ENCODE measurements around the gene LRRC66. TPM values are rescaled to one million over a fixed set of nuclear protein-coding genes. Genes with fewer than 3 reads are reported as not detected.

LRRC66 gene
- total and polyA plus RNA-seq, 4 donors: 0.05 to 0.25 TPM; not detected in 2

- no peaks in the 10 kb centered on the region for H3K9me3 ChIP-seq (ENCODE audit: control insufficient read depth in 4 of 4, low read length in 3 of 4)
- no peak overlapping the region for H3K4me3 ChIP-seq (ENCODE audit: low read depth in 1 of 3, low read length in 3 of 3)
- DNase-seq (ENCODE audit: low spot score): no peak
- TF ChIP-seq YY1 (IDR thresholded peaks at IDR 0.05) (no peak), EGR1 (IDR thresholded peaks at IDR 0.05; ENCODE audit: low read depth in 2 of 2) (no peak)
- H3K36me3 ChIP-seq (ENCODE audit: control insufficient read depth in 4 of 4, insufficient read depth in 3 of 4, low read depth in 1 of 4, low read length in 3 of 4): peaks cover 0 to 1% (median 0%) of the 10 kb centered on the region in 4 donors
- WGBS: 93% methylated on average over 4 of the region's 4 CpGs
- no peaks in the 10 kb centered on the region for H3K4me1 ChIP-seq (ENCODE audit: control insufficient read depth in 4 of 4, insufficient read depth in 4 of 4, low read length in 3 of 4)
- H3K27ac ChIP-seq (ENCODE audit: low read depth in 1 of 2, low read length in 2 of 2): no peak overlapping the region
- no peaks in the 10 kb centered on the region for H3K27me3 ChIP-seq (ENCODE audit: control insufficient read depth in 4 of 4, insufficient read depth in 4 of 4, low read length in 3 of 4)
- H3K9ac ChIP-seq (ENCODE audit: low read depth in 1 of 2, low read length in 2 of 2): no peak overlapping the region
Observed at GRCh38 chr4:52006887-52007286, 13.3 kb downstream of the LRRC66 start.

- H3K36me3 ChIP-seq (ENCODE audit: control insufficient read depth in 4 of 4, insufficient read depth in 3 of 4, low read depth in 1 of 4, low read length in 3 of 4): peaks cover 0 to 1% (median 0%) of the 10 kb centered on the region in 4 donors
- H3K27ac ChIP-seq (ENCODE audit: low read depth in 1 of 2, low read length in 2 of 2): no peak overlapping the region
- no peak overlapping the region for H3K9ac ChIP-seq (ENCODE audit: low read depth in 1 of 2, low read length in 2 of 2)
- H3K9me3 ChIP-seq (ENCODE audit: control insufficient read depth in 4 of 4, low read length in 3 of 4): no peaks in the 10 kb centered on the region
- no peaks in the 10 kb centered on the region for H3K4me1 ChIP-seq (ENCODE audit: control insufficient read depth in 4 of 4, insufficient read depth in 4 of 4, low read length in 3 of 4)
- WGBS: 96% methylated on average over 1 of the region's 2 CpGs
- no peak overlapping the region for H3K4me3 ChIP-seq (ENCODE audit: low read depth in 1 of 3, low read length in 3 of 3)
- H3K27me3 ChIP-seq (ENCODE audit: control insufficient read depth in 4 of 4, insufficient read depth in 4 of 4, low read length in 3 of 4): no peaks in the 10 kb centered on the region
- DNase-seq (ENCODE audit: low spot score): no peak
- no peak for TF ChIP-seq FOXA1 (IDR thresholded peaks at IDR 0.05)
Observed at GRCh38 chr4:52005604-52006273, 14.4 kb downstream of the LRRC66 start.

GRCh38 chr4:52004414-52004813 lies 15.7 kb downstream of the LRRC66 start:
- Histone ChIP-seq H3K4me1 (ENCODE audit: control insufficient read depth in 4 of 4, insufficient read depth in 4 of 4, low read length in 3 of 4) (no peaks in the 10 kb centered on the region), H3K27ac (ENCODE audit: low read depth in 1 of 2, low read length in 2 of 2) (no peak overlapping the region), H3K36me3 (ENCODE audit: control insufficient read depth in 4 of 4, insufficient read depth in 3 of 4, low read depth in 1 of 4, low read length in 3 of 4) (peaks cover 0 to 1% (median 0%) of the 10 kb centered on the region in 4 donors), H3K27me3 (ENCODE audit: control insufficient read depth in 4 of 4, insufficient read depth in 4 of 4, low read length in 3 of 4) (no peaks in the 10 kb centered on the region), H3K9me3 (ENCODE audit: control insufficient read depth in 4 of 4, low read length in 3 of 4) (no peaks in the 10 kb centered on the region), H3K4me3 (ENCODE audit: low read depth in 1 of 3, low read length in 3 of 3) (no peak overlapping the region), H3K9ac (ENCODE audit: low read depth in 1 of 2, low read length in 2 of 2) (no peak overlapping the region)
- TF ChIP-seq EGR1 (IDR thresholded peaks at IDR 0.05; ENCODE audit: low read depth in 2 of 2) (no peak), TAF1 (conservative IDR thresholded peaks at IDR 0.05) (no peak), GABPA (IDR thresholded peaks at IDR 0.05 in 1 of 2, conservative IDR thresholded peaks at IDR 0.05 in 1 of 2) (no peak), FOXA2 (IDR thresholded peaks at IDR 0.05) (no peak), ATF3 (IDR thresholded peaks at IDR 0.05) (no peak)
- no peak for DNase-seq (ENCODE audit: low spot score)

GRCh38 chr4:52001616-52002015 lies 18.5 kb downstream of the LRRC66 start:
- no peaks in the 10 kb centered on the region for H3K27me3 ChIP-seq (ENCODE audit: control insufficient read depth in 4 of 4, insufficient read depth in 4 of 4, low read length in 3 of 4)
- H3K9ac ChIP-seq (ENCODE audit: low read depth in 1 of 2, low read length in 2 of 2): no peak overlapping the region
- WGBS: 92% methylated on average over 2 of the region's 2 CpGs
- DNase-seq (ENCODE audit: low spot score): no peak
- H3K4me1 ChIP-seq (ENCODE audit: control insufficient read depth in 4 of 4, insufficient read depth in 4 of 4, low read length in 3 of 4): peaks cover 0 to 14% (median 8%) of the 10 kb centered on the region in 4 donors
- H3K27ac ChIP-seq (ENCODE audit: low read depth in 1 of 2, low read length in 2 of 2): no peak overlapping the region
- H3K36me3 ChIP-seq (ENCODE audit: control insufficient read depth in 4 of 4, insufficient read depth in 3 of 4, low read depth in 1 of 4, low read length in 3 of 4): peaks cover 0 to 1% (median 0%) of the 10 kb centered on the region in 4 donors
- H3K9me3 ChIP-seq (ENCODE audit: control insufficient read depth in 4 of 4, low read length in 3 of 4): no peaks in the 10 kb centered on the region
- no peak overlapping the region for H3K4me3 ChIP-seq (ENCODE audit: low read depth in 1 of 3, low read length in 3 of 3)
- TF ChIP-seq NR2F2 (IDR thresholded peaks at IDR 0.05): no peak
- no peak for TF ChIP-seq HNF4A (conservative IDR thresholded peaks at IDR 0.05)
- no peak for TF ChIP-seq SP1 (IDR thresholded peaks at IDR 0.05)
- TF ChIP-seq JUND (IDR thresholded peaks at IDR 0.05): no peak
- no peak for TF ChIP-seq GABPA (IDR thresholded peaks at IDR 0.05 in 1 of 2, conservative IDR thresholded peaks at IDR 0.05 in 1 of 2)
- TF ChIP-seq HNF4G (IDR thresholded peaks at IDR 0.05): no peak
- TF ChIP-seq FOXA2 (IDR thresholded peaks at IDR 0.05): no peak
- no peak for TF ChIP-seq CTCF (IDR thresholded peaks at IDR 0.05; ENCODE audit: low read depth, low read length, missing input control)
- no peak for TF ChIP-seq ATF3 (IDR thresholded peaks at IDR 0.05)
- TF ChIP-seq REST (IDR thresholded peaks at IDR 0.05): no peak
- no peak for TF ChIP-seq RAD21 (IDR thresholded peaks at IDR 0.05)
- no peak for TF ChIP-seq TAF1 (conservative IDR thresholded peaks at IDR 0.05)
- TF ChIP-seq EGR1 (IDR thresholded peaks at IDR 0.05; ENCODE audit: low read depth in 2 of 2): no peak
- TF ChIP-seq FOXA1 (IDR thresholded peaks at IDR 0.05): no peak
- no peak for TF ChIP-seq RXRA (IDR thresholded peaks at IDR 0.05)
- TF ChIP-seq MAX (IDR thresholded peaks at IDR 0.05): no peak

Data from liver (tissue), 9 donors.